ENCODE results near the gene NRF1.

NRF1 gene

GRCh38 chr7:129784437-129784782 lies 172.9 kb downstream of the NRF1 start:
- no peak for DNase-seq (ENCODE audit: low read depth)
- TF ChIP-seq CTCF (conservative IDR thresholded peaks at IDR 0.05; ENCODE audit: low read depth, low read length), result no peak
- H3K4me3 ChIP-seq (ENCODE audit: low read depth, low read length), result no peak overlapping the region

GRCh38 chr7:129784783-129785684 lies 173.5 kb downstream of the NRF1 start:
- no peak for TF ChIP-seq CTCF (conservative IDR thresholded peaks at IDR 0.05; ENCODE audit: low read depth, low read length)
- no peak for DNase-seq (ENCODE audit: low read depth)
- no peak overlapping the region for H3K4me3 ChIP-seq (ENCODE audit: low read depth, low read length)

GRCh38 chr7:129785685-129786514 lies 174.4 kb downstream of the NRF1 start:
- H3K4me3 ChIP-seq (ENCODE audit: low read depth, low read length), result no peak overlapping the region
- DNase-seq (ENCODE audit: low read depth), result no peak
- no peak for TF ChIP-seq CTCF (conservative IDR thresholded peaks at IDR 0.05; ENCODE audit: low read depth, low read length)

GRCh38 chr7:129786825-129787563 lies 175.5 kb downstream of the NRF1 start:
- peak; percentile 18 for DNase-seq (ENCODE audit: low read depth)
- no peak overlapping the region for H3K4me3 ChIP-seq (ENCODE audit: low read depth, low read length)
- no peak for TF ChIP-seq CTCF (conservative IDR thresholded peaks at IDR 0.05; ENCODE audit: low read depth, low read length)

- DNase-seq (ENCODE audit: low read depth), result no peak
- TF ChIP-seq CTCF (conservative IDR thresholded peaks at IDR 0.05; ENCODE audit: low read depth, low read length), result no peak
- no peak overlapping the region for H3K4me3 ChIP-seq (ENCODE audit: low read depth, low read length)
Observed at GRCh38 chr7:129789000-129789399, 177.5 kb downstream of the NRF1 start.

- DNase-seq (ENCODE audit: low read depth), result no peak
- no peak overlapping the region for H3K4me3 ChIP-seq (ENCODE audit: low read depth, low read length)
Observed at GRCh38 chr7:129789652-129790051, 178.1 kb downstream of the NRF1 start.

More at GRCh38 chr7:129789652-129790051, 178.1 kb downstream of the NRF1 start:
- TF ChIP-seq CTCF (conservative IDR thresholded peaks at IDR 0.05; ENCODE audit: low read depth, low read length), result no peak

All from choroid plexus epithelial cell (primary cell).